ENCODE data around the gene TMIGD1.

- TF ChIP-seq CTCF (IDR thresholded peaks at IDR 0.05) = no peak
- TF ChIP-seq POLR2A (IDR thresholded peaks at IDR 0.05) = no peak
Measured at GRCh38 chr17:30309591-30309990, 24.3 kb downstream of the TMIGD1 start.
